T-helper 9 cell (primary cell): ENCODE results near the gene PLEKHG1.

ENCODE experiments used
- DNase-seq: peaks from one replicate; pipeline ENCODE4 v3.0.0-alpha.2; 2020

PLEKHG1 gene

GRCh38 chr6:150622476-150622875 lies 22.8 kb downstream of the PLEKHG1 start:
- no peak for DNase-seq

GRCh38 chr6:150622941-150623874 lies 23.5 kb downstream of the PLEKHG1 start:
- no peak for DNase-seq

GRCh38 chr6:150624191-150624590 lies 24.5 kb downstream of the PLEKHG1 start:
- no peak for DNase-seq

- DNase-seq = no peak
These were observed 26.2 kb downstream of the PLEKHG1 start for GRCh38 chr6:150625927-150626326.

GRCh38 chr6:150627154-150627553 lies 27.5 kb downstream of the PLEKHG1 start:
- DNase-seq = no peak

GRCh38 chr6:150627585-150628025 lies 27.9 kb downstream of the PLEKHG1 start:
- no peak for DNase-seq

- DNase-seq = no peak
These were observed 29.2 kb downstream of the PLEKHG1 start for GRCh38 chr6:150628908-150629307.

- no peak for DNase-seq
These were observed 31.7 kb downstream of the PLEKHG1 start for GRCh38 chr6:150631283-150631983.

GRCh38 chr6:150631984-150632642 lies 32.4 kb downstream of the PLEKHG1 start:
- no peak for DNase-seq

- no peak for DNase-seq
These were observed 33.2 kb downstream of the PLEKHG1 start for GRCh38 chr6:150632785-150633485.

- DNase-seq = no peak
These were observed 33.8 kb downstream of the PLEKHG1 start for GRCh38 chr6:150633486-150633834.

- DNase-seq = no peak
These were observed 34.7 kb downstream of the PLEKHG1 start for GRCh38 chr6:150634176-150634963.

GRCh38 chr6:150634964-150635292 lies 35.2 kb downstream of the PLEKHG1 start:
- no peak for DNase-seq

GRCh38 chr6:150635906-150636514 lies 36.3 kb downstream of the PLEKHG1 start:
- DNase-seq = no peak

- no peak for DNase-seq
These were observed 37.1 kb downstream of the PLEKHG1 start for GRCh38 chr6:150636808-150637207.

- DNase-seq = no peak
These were observed 37.6 kb downstream of the PLEKHG1 start for GRCh38 chr6:150637266-150637665.

- no peak for DNase-seq
These were observed 38.6 kb downstream of the PLEKHG1 start for GRCh38 chr6:150638267-150638666.

GRCh38 chr6:150638765-150639164 lies 39.1 kb downstream of the PLEKHG1 start:
- no peak for DNase-seq

- no peak for DNase-seq
These were observed 40.2 kb downstream of the PLEKHG1 start for GRCh38 chr6:150639823-150640331.

- DNase-seq = no peak
These were observed 41.0 kb downstream of the PLEKHG1 start for GRCh38 chr6:150640556-150641209.
